Bronchial epithelial cell (primary cell): ENCODE measurements around the gene NPEPL1. TPM values are rescaled to one million over a fixed set of nuclear protein-coding genes. Genes with fewer than 3 reads are reported as not detected.
A peak's percentile ranks its signal among the peaks of the same experiment; 100 is the strongest.

Experiments used
- DNase-seq: peaks from one replicate; pipeline ENCODE4 v3.0.0-alpha.2; 2010; ENCODE audit warnings: low read depth
- FAIRE-seq: peaks from 2 replicates; lab custom pipeline; 2011; peaks lifted over from hg19 to GRCh38; lab: Jason Lieb, UNC
- H3K27me3 ChIP-seq: 2 replicates; pipeline ENCODE4 v1.5.1; 2011; ENCODE audit warnings: low read length; ENCODE audit not compliant: control insufficient read depth, insufficient read depth
- H3K36me3 ChIP-seq: 2 replicates; pipeline ENCODE4 v1.5.1; 2011; ENCODE audit warnings: low read length; ENCODE audit not compliant: control insufficient read depth, insufficient read depth
- H3K4me3 ChIP-seq: 2 replicates; pipeline ENCODE4 v1.5.1; 2011; ENCODE audit warnings: mild to moderate bottlenecking, low read depth, low read length, control low read depth
- CTCF ChIP-seq: IDR thresholded peaks from 2 replicates; pipeline ENCODE4 v1.5.1; 2011; ENCODE audit warnings: mild to moderate bottlenecking, moderate library complexity, low read length, control low read depth, inconsistent platforms; ENCODE audit not compliant: insufficient read depth, severe bottlenecking
- total RNA-seq: library from RNA; depleted of rRNA; stranded (reverse); fragments of >200 nt; gene quantifications from 2 replicates; pipeline ENCODE4 v1.2.1, GENCODE V29; 2014

NPEPL1 gene
- total RNA-seq, 1 donor from 2014 or later = 23.7 TPM

DNA sequence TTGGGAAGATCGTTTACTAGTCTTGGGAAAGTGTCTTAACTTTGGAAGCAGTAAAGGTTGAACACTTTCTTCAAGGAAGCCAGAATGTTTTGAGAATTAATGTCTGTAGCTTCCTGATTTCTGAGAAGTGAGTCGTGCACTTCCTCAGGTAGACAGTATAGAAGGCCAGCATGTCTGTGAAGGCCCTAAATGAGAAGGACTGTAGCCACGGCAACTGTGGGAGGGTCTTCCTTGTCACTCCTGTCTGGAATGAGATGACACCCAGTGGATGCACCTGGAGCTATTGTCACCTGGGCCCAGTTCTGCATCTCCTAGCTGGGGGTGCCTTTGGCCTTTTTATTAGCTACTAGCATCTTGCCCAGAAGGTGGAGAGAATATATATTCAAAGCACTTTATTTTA lies 32.8 kb upstream of the NPEPL1 start:
- FAIRE-seq (no peak), DNase-seq (peak; percentile 49)
- H3K36me3 ChIP-seq = peaks cover 4% of the 10 kb centered on the region
- no peak overlapping the region for H3K4me3 ChIP-seq
- H3K27me3 ChIP-seq = no peaks in the 10 kb centered on the region
- TF ChIP-seq CTCF = no peak

DNA sequence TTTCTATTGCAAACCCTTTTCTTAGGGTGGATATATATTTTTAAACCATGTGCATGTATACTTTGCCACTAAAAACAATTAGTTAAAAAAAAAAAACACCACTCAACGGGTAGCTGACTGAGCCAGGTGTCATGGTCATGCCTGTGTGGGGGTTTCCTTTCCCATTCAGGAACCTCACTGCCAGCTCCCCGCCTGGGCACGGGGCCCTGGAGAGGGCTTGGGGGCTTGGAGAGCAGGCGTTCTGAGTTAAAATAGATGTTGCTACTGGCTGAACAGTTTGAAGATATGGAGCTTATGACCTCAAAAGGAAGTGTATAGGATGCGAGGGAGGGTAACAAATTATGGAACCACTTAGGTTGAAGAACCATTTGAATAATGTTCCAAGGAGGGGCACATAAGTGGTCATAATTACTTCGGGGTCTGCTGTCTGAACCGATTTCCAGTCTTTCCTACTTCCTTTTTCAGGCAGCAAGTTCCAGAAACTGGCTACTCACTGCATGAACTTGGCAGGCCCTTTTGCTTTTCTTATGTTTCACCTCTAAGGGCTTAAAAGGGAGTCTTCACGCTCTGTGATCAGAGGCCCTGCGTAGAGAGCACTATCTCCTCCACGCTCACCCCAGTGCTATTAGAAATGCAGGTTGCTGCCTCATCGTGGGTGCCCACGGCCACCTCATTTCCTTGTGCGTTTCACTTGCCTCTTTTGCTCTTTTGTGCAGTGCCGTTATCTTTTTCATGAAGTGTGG lies 31.6 kb upstream of the NPEPL1 start:
- no peak for TF ChIP-seq CTCF
- DNase-seq = no peak

GRCh38 chr20:58661598-58662473 lies 30.8 kb upstream of the NPEPL1 start:
- TF ChIP-seq CTCF = no peak
- DNase-seq (no peak), FAIRE-seq (no peak)
- H3K4me3 ChIP-seq = no peak overlapping the region
- no peaks in the 10 kb centered on the region for H3K27me3 ChIP-seq
- H3K36me3 ChIP-seq = peaks cover 4% of the 10 kb centered on the region

More for the DNA sequence above, 31.6 kb upstream of the NPEPL1 start:
- no peak overlapping the region for H3K4me3 ChIP-seq
- H3K36me3 ChIP-seq = peaks cover 4% of the 10 kb centered on the region
- FAIRE-seq = no peak
- no peaks in the 10 kb centered on the region for H3K27me3 ChIP-seq

- no peak for TF ChIP-seq CTCF
- Histone ChIP-seq H3K4me3 (no peak overlapping the region), H3K36me3 (peaks cover 8% of the 10 kb centered on the region), H3K27me3 (no peaks in the 10 kb centered on the region)
- no peak for FAIRE-seq
- no peak for DNase-seq
Observed at GRCh38 chr20:58664331-58664730, 28.3 kb upstream of the NPEPL1 start.

DNA sequence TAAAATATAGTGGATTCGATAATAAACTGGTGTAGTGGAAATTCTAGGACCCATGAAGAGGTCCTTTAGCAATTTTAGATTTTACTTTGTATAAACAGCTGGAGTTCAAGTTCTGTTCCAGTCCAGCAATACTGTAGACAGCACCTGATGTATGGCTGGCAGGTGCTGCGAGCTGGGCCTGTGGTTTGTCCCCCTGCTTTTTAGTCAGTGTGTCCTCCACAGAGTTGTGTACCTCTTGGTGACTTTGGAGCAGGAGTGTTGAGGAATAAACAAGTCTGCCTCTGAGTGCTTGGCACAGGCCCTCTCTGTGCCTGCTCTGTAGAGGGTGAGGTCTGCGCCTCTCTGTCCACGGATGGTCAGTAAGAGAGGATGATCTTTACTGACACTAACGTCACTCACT lies 27.7 kb upstream of the NPEPL1 start:
- Histone ChIP-seq H3K27me3 (no peaks in the 10 kb centered on the region), H3K36me3 (peaks cover 8% of the 10 kb centered on the region), H3K4me3 (no peak overlapping the region)
- DNase-seq (no peak), FAIRE-seq (no peak)
- no peak for TF ChIP-seq CTCF
